HG03095 (cell line): ENCODE results near the gene HPD.
"Not testable (repeated sequence)": the region's sequence is repeated elsewhere in the genome, so short reads cannot be mapped to it uniquely, and the experiment has no call there.

ENCODE experiments used
- ATAC-seq: cut with Tn5 transposase; IDR thresholded peaks from one replicate; pipeline ENCODE4 v1.9.1; 2021; ENCODE audit warnings: moderate library complexity; ENCODE audit not compliant: unreplicated experiment

The HPD gene

DNA sequence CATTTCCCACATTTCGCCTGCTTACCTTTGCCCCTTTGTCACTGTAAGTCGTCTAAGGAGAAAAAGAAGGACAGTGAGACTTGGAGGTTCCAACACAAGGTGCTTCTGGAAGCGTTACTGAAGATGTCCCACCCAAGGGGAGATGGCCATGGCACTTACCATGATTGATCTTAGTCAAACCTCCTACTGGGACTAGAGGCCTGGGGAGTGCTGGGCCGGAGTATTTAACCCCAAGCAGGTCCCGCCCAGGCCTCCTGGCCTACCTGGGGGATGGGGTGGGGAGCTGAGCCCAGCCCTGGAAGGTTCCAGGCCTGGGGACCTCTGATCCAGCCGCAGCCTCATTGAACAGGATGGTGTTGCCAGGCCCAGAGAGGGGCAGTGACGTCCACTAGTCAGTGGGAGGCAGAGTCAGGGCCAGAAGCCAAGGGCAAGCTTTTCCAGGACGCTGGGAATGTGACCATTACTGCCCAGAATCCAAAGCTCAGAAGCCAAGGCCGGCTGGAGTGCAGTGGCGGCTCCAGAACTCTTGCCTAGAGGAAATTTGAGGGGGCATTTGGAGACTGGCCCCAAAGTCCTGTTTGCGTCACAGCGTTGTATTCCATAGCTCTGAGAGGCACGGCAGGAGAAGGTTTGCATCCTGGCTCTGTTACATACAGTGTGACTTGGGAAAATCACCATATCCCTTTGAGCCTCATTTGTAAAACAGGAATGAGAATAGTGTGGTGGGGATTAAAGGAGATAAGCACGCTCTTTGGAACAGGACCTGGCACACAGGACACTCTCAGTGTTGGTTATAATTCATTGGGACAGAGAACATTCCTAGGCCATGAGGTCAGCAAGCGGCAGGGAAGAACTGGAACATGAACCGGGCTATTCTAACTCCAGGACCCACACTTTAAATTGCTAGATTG lies at the start of gene HPD:
Gene HPD, minus strand, starts transcription at position 198 of the 911 bp plus-strand sequence. Its CDS starts 36 bp downstream, at position 162.
- no peak for ATAC-seq

DNA sequence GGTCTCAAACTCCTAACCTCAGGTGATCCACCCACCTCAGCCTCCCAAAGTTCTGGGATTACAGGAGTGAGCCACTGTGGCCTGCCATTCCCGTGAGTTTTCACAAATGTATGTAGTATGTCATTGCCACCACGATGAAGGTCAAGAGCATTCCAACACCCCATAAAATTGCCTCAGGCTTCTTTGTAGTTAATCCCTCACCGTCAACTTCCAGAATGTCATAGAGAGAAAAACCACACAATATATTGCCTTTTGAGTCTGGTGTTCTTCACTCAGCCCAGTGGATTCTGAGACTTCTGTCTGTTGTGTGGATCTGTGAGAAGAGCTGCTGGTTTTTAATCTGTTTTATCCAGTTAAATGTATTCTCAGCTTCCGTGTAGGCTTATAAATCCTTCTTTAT lies 47.1 kb upstream of the HPD start:
- no peak for ATAC-seq

DNA sequence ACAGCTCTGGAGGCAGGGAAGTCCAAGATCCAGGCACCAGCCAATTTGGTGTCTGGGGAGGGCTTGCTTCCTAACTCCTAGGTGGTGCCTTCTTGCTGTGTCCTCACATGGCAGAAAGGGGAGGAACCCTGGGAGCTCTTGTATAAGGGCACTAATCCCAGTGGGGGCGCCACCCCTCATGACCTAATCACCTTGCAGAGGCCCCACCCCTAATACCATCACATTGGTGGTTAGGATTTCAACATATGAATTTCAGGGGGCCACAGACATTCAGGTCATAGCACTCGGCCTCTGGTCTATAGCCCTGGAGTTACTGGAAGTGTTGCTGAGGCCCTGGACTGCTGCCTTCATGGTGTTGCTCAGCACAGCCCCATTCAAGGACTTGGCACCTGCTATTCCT lies 44.5 kb upstream of the HPD start:
- no peak for ATAC-seq

DNA sequence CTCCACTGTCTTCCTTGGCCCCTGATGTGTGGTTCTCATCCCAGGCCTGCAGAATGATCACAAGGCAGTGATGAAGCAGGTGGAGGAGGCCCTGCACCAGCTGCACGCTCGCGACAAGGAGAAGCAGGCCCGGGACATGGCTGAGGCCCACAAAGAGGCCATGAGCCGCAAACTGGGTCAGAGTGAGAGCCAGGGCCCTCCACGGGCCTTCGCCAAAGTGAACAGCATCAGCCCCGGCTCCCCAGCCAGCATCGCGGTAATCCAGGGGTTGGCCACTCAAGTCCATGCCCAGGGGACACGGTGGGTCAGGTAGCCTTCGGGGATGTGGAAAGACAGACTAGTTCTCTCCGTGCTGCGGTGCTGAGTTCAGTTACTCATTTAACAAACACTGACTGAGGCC lies 40.9 kb upstream of the HPD start:
- ATAC-seq: no peak

DNA sequence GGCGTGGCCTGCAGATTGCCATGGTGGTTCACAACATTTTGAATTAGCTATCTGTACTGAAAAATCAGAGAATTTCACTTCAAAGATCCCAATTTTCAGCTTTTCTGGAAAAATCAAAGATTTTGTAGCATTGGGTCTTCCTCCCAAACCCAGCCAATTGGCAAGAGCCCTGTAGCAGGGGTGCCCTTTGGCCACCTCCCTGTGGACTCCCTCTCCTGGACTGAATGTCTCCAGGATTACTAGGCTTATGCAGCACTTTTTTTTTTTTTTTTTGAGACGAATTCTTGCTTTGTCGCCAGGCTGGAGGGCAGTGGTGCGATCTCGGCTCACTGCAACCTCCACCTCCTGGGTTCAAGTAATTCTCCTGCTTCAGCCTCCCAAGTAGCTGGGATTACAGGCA lies 39.6 kb upstream of the HPD start:
- no peak for ATAC-seq

DNA sequence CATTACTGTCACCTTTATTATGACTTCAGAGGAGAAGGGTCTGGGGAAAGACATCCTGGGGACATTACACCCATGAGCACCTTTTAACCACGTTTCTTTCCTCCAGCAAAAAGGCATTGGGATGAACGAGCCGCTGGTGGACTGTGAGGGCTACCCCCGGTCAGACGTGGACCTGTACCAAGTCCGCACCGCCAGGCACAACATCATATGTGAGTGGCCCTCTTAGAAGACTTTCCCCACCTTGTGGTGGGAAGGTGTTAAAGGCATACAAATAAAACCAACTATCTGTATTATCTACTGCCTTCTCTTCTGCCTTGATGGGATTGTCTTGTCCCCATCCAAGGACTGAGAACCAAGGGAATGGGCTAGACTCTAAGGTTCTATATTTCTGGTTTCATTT lies 36.0 kb upstream of the HPD start:
- ATAC-seq: no peak

DNA sequence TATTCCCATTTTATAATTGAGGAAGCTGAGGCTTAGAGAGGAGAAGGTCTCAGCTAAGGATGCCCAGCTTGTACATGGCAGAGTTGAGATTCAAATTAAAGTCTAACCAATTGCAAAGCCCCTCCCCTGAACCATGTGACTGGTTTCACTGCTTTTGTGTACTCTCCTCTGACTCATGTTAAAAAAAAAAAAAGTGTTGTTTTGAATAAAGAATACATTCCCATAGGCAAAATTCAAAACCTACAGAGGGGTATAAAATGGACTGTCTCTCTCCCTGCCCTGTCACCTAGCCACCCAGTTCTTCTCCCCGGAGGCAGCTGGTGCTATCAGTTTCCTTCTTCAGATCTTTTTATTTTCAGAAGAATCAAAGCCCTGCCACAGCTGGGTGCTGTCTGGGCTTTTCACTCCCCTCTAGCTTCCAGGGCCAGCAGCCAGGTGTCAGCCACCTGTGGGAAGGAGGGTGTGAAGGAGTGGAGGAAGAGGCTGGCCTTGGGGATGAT lies 35.4 kb upstream of the HPD start:
- no peak for ATAC-seq

DNA sequence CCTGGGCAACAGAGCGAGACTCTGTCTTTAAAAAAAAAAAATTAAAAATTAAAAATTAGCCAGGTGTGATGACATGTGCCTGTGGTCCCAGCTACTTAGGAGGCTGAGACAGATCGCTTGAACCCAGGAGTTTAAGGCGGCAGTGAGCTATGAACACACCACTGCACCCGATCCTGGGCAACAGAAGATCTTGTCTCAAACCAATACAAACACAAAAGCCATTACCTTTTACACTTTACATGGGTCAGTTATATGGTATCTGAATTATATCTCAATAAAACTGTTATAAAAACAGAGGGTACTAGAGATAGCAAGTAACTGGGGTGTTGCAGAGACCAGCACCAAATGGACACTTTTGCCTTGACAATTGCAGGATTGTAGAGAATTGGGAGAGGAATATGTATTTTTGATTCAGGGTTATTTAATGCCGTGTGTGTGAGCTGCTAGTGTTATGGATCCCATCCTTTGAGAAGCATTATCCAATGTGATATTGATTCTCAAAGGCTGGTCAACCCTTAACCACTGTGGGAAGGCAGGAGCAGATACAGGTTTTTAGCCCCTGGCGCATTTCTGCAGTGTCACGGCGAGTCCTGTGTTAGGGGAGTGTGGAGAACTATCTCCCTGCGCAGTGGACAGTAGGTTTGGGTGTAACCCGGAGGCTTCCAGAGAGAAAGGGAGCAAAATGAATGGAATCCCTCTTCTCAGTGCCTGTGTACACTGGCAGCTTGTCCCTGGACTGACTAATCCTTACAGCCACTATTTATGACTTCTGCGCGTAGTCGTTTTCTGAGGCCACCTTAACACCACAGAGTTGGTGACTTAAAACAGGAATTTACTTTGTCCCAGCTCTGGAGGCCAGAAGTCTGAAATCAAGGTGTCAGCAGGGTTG lies 34.3 kb upstream of the HPD start:
- no peak for ATAC-seq

DNA sequence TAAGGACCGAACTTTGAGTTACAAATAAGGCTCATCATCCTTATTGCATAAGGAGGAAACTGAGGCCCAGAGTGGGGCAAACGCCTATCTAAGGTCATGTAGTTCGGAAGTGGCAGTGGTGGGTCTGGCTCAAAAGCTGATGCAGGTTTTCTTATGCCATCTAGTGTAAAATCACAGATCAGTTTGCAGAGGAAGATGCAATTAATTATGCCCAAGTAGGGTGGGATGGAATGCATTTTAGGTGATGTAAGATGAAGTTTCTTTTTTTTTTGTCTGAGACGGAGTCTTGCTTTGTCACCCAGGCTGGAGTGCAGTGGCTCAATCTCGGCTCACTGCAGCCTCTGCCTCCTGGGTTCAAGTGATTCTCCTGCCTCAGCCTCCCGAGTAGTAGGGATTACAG lies 31.0 kb upstream of the HPD start:
- not testable (repeated sequence) for ATAC-seq

DNA sequence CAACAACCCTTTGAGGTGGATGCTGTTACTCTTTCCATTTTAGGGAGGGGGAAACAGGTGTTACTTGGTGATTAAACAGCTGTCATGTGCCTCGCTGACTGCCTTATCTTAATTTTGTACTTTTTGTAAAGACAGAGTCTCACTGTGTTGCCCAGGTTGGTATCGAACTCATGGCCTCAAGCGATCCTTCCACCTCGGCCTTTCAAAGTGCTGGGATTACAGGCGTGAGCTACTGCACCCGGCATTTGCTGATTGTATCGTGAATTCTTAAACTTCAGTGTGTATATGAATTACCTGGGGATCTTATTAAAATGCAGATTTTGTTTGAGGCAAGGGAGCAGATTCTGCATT lies 30.6 kb upstream of the HPD start:
- no peak for ATAC-seq

DNA sequence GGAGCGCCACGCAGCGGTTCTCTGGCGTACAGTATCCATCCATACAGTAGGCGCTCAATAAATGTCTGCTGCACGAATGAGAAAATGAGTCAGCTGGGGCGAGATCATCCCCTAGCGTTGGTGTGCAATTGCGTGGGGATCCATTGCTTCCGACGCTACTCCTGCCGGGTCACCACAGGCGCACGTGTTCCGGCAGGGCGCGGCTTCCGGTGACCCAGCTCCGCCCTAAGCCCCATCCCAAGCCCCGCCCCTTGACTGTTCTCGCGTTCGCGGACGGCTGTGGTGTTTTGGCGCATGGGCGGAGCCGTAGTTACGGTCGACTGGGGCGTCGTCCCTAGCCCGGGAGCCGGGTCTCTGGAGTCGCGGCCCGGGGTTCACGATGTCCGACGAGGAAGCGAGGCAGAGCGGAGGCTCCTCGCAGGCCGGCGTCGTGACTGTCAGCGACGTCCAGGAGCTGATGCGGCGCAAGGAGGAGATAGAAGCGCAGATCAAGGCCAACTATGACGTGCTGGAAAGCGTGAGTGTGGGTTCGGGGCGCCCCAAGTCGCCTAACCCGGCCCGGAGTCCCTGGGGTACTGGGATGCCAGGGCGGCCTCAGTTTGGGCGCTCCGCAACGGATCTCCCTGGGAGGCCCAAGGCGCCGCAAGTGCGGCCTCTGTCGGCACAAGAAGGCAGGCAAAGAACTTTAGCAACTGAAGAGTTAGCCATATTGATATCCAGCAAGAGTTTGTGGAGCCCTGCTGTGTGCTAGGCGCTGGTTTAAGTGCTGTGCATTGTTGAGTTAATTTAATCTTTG lies 30.0 kb upstream of the HPD start, which contains the start of gene PSMD9:
Gene PSMD9, plus strand, starts transcription at position 313 of the 796 bp plus-strand sequence. Its CDS starts 67 bp downstream, at position 380.
- peak; percentile 92 for ATAC-seq

DNA sequence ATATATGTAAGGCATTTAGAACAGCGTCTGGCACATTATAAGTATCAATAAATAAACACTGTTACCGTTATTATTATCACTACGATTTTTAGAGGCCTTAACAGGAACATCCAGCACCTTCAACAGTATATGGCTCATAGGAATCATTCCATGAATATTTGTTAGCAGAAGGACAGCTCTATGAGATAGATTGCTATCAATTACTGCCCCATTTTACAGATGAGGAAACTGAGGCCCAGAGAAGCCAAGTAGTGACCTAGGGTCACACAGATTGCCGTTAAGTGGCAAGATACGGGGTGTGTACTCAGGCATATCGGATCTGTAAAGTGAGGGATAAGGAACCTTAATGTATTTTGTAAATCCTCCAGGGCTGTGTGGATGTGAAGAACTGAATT lies 29.4 kb upstream of the HPD start:
- no peak for ATAC-seq

DNA sequence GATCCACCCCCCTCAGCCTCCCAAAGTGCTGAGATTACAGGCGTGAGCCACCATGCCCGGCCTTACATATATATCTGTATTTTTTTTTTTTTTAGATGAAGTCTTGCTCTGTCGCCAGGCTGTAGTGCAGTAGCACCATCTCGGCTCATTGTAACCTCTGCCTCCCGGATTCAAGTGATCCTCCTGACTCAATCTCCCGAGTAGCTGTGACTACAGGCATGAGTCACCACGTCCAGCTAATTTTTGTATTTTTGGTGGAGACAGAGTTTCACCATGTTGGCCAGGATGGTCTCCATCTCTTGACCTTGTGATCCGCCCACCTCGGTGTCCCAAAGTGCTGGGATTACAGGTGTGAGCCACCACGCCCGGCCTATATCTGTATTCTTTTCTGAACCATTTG lies 26.5 kb upstream of the HPD start:
- ATAC-seq: not testable (repeated sequence)

DNA sequence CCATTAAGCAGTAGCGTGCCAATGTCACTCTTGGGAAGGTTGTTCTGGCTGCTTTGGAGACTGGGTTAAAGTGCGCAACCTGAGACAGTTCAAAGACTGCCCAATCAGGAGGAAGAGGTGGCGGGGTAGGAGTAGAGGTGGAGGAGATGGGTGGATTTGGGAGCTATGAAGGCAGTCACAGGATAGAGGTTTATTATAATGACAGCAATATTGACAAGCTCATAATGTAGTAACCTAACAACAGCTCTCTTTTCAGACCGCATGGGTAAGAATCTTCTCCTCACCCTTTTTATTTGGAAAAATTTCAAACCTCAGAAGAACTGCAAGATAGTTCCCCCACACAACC lies 24.6 kb upstream of the HPD start:
- no peak for ATAC-seq

DNA sequence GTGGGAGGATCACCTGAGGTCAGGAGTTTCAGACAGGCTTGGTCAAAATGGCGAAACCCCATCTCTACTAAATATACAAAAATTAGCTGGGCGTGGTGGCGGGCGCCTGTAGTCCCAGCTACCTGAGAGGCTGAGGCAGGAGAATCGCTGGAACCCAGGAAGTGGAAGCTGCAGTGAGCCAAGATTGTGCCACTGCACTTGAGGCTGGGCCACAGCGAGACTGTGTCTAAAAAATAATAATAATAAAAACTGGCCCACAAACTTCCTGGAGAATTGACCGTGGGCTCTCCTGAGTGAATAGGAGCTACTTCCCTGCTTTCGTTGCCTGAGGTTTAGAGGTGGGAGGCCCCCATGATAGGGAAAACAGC lies 17.4 kb upstream of the HPD start:
- not testable (repeated sequence) for ATAC-seq

DNA sequence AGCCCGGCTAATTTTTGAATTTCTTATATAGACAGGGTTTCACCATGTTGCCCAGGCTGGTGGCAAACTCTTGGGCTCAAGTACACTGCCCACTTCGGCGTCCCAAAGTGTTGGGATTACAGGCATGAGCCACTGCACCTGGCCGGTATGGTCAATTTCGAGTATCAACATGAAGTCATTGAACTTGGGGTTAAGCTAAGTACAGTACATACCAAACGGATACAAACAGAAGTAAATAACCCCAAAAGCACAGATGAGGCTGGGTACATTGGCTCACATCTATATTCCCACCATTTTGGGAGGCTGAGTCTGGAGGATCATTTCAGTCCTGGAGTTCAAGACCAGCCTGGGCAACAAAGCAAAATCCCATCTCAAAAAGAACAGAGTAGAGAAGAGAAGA lies 16.9 kb upstream of the HPD start:
- ATAC-seq: no peak

DNA sequence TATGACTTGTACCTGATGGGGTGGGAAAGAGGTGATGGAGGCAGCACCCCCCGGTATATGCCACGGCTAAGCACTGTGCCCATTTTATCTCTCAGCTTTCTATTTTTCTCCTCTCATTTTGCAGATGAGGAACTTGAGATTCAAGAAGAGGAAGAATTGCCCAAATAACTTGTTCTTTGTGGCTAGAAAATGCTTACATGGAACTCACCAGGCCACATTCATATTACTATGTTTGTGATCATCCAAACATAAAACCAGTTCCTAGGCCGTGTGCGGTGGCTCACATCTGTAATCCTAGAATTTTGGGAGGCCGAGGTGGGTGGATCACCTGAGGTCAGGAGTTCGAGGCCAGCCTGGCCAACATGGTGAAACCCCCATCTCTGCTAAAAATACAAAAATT lies 15.4 kb upstream of the HPD start:
- no peak for ATAC-seq

DNA sequence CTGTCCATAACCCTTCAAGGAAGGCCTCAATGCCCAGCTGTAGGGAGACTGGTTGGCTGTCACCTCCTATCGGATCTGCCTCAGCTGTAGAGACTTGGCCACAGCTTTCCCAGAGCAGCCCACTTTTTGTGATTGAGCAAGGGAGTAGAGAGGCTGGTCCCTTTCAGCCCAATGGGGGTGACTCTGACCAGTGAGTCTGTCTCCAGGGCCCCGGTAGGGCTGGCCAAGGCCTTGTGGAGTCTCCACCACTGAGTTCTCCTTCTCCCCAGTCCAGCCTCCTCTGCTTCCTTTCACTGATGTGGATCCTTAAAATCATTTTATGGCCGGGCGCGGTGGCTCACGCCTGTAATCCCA lies 14.5 kb upstream of the HPD start:
- no peak for ATAC-seq

DNA sequence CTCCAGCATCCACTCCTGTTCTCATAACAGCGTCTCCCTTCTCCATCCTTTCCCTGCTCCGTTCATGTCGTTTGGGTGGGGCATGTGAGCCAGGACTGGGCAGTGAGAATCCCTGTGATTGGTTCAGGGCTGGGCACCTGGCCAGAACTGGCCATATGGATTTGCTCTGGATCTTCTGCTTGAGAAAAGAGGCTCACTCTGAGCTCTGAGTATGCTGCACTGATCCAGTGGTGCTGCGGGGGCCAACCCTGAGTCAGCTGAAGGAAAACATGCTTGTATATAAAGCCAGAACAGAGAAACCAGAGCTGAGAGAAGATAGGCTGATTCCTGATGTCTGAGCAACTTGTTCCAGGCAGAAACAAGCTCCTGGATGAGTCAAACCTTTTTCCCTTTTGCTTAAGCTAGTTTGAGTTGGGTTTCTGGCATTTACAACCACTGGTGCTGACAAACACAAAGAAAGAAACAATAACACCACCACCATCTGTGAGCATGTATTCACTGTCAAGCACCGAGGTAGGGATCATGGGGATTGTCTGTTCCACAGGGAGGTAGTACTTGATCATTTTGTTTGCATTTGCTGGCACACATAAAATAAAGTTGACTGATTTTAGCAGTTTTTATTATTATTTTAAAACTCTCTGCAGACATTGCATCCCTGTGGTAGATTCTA lies 14.0 kb upstream of the HPD start:
- ATAC-seq: no peak

DNA sequence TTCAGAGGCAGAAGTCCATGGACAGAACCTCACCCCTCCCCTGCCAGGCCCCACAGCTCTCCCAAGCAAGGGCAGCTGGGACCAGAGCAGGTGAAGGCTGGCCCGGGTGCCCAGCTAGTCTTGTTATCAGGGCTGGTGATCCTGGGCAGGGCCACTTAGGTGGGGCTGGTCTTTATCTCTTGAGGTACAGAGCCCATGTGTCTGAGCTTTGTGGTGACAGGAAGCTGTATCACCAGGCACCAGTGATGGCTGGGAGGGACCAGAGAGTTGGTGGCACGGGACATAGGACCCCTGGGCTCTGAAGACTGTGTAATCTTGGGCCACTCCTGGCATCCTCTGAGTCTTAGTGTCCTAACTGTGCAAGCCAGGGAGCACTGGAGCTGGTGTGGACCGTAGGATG lies 12.8 kb upstream of the HPD start:
- no peak for ATAC-seq

DNA sequence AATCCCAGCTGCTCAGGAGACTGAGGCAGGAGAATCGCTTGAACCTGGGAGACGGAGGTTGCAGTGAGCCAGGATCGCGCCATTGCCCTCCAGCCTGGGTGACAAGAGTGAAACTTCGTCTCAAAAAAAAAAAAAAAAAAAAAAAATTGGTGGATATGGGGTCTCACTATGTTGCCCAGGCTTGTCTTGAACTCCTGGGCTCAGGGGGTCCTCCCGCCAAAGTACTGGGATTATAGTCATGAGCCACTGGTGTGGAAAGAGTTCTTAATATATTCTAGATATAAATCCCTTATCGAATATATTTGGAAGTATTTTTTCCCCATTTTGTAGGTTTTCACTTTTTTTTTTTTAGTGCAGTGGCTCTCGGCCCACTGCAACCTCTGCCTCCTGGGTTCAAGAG lies 10.6 kb upstream of the HPD start:
- not testable (repeated sequence) for ATAC-seq
